ENCODE results near the gene BBS5. TPM values are rescaled to one million over a fixed set of nuclear protein-coding genes. Genes with fewer than 3 reads are reported as not detected.

The BBS5 gene
- total and polyA plus RNA-seq, 7 donors: 3.7 to 12.3 (median 9.0) TPM

DNA sequence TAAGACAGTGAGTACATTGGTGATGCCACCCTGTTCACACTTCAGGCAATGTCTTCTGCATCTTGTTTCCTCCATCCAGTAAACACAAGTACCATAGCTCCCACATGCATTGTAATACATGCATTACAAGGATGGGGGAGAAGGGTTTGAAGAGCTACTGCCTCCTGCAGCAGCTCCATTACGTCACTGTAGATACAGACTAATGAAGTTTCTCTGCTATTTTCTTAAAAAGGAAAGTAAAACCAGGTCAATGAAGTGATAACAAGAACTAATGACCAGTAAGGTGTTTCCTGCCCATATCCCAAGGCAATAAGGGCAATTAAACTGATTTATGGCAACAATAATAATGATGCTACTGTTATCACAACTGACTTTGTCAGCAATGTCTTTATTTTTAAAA lies 18.2 kb upstream of the BBS5 start:
- Histone ChIP-seq H3K27me3 (ENCODE audit: insufficient read depth in 3 of 3, low read length in 2 of 3) (no peaks in the 10 kb centered on the region), H3K27ac (no peak overlapping the region), H3K4me3 (no peak overlapping the region), H3K36me3 (ENCODE audit: insufficient read depth in 1 of 2, low read depth in 1 of 2) (no peaks in the 10 kb centered on the region), H3K9me3 (no peaks in the 10 kb centered on the region), H3K4me1 (no peaks in the 10 kb centered on the region)
- TF ChIP-seq, protein P1, sequence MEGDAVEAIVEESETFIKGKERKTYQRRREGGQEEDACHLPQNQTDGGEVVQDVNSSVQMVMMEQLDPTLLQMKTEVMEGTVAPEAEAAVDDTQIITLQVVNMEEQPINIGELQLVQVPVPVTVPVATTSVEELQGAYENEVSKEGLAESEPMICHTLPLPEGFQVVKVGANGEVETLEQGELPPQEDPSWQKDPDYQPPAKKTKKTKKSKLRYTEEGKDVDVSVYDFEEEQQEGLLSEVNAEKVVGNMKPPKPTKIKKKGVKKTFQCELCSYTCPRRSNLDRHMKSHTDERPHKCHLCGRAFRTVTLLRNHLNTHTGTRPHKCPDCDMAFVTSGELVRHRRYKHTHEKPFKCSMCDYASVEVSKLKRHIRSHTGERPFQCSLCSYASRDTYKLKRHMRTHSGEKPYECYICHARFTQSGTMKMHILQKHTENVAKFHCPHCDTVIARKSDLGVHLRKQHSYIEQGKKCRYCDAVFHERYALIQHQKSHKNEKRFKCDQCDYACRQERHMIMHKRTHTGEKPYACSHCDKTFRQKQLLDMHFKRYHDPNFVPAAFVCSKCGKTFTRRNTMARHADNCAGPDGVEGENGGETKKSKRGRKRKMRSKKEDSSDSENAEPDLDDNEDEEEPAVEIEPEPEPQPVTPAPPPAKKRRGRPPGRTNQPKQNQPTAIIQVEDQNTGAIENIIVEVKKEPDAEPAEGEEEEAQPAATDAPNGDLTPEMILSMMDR (IDR thresholded peaks at IDR 0.05): no peak
- no peak for DNase-seq
- WGBS, 3 donors: 82 to 94% (median 92%) methylated on average over 1 of the region's 1 CpG
- no peak for ATAC-seq
- intact Hi-C loops (cut with DNase I): no loop called here

DNA sequence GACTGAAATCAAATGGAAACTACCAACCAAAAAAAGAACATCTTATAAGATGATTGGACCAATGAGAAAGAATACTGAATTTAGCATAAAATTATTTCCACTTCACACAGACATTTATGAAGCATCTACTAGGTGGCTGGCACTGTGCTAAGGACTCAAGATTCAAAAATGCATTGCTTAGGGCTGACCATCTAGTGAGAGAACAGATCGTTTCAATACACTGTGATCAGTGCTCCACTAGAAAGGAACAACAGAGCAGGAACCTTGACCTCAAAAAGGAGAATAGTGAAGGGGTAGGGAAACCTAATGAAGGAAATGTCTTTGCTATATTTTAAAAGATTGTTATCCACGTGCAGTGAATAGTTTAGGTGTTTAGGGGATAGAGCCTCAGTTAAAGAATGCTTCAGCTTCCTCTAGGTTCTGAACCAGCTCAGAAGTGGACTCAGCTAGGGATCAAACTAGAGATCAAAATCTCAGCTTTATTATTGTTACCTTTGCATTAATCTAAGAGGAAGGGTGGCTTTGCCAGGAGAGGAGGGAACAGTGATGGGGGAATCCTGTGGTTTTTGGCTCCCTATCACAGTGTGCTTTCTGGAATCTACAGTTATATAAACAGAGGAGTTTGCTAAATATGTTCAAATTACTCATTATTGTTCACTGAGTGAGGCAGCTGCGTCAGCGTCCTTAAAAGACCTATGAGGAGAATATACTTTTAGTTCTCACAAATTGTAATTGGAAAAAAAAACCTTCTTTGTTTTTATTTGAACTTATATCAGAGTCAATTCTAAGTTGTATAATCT lies 16.2 kb upstream of the BBS5 start:
- intact Hi-C loops (cut with DNase I): no loop called here
- TF ChIP-seq, protein P1 (IDR thresholded peaks at IDR 0.05): no peak
- H3K36me3 ChIP-seq (ENCODE audit: insufficient read depth in 1 of 2, low read depth in 1 of 2): no peaks in the 10 kb centered on the region
- no peak overlapping the region for H3K27ac ChIP-seq
- no peaks in the 10 kb centered on the region for H3K4me1 ChIP-seq
- H3K27me3 ChIP-seq (ENCODE audit: insufficient read depth in 3 of 3, low read length in 2 of 3): no peaks in the 10 kb centered on the region
- DNase-seq (no peak), ATAC-seq (peak in 1 of 4 donors; percentile 19)
- WGBS, 3 donors: 28 to 47% (median 32%) methylated on average over 4 of the region's 4 CpGs
- no peak overlapping the region for H3K4me3 ChIP-seq
- no peaks in the 10 kb centered on the region for H3K9me3 ChIP-seq

DNA sequence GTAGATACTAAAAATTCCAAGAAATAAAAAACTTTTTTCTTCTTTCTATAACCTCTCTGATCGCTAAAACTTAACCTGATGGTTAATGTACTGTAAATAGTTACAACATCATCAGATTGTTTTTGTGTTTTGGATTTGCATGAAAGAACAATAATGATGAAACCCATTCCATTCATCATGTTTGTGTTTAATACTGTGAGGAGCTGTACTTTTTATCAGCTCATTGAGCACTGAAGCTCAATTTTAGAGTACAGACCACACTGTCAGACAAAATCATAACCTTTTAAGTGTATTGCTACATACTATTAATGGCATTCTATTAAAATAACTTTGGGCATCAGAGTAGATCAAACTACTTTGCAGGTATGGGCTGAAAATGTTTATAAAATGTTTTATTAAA lies 14.8 kb upstream of the BBS5 start:
- ATAC-seq (peak in 1 of 4 donors; percentile 50), DNase-seq (no peak)
- Histone ChIP-seq H3K4me1 (no peaks in the 10 kb centered on the region), H3K27ac (no peak overlapping the region), H3K27me3 (ENCODE audit: insufficient read depth in 3 of 3, low read length in 2 of 3) (no peaks in the 10 kb centered on the region), H3K9me3 (no peaks in the 10 kb centered on the region), H3K4me3 (no peak overlapping the region), H3K36me3 (ENCODE audit: insufficient read depth in 1 of 2, low read depth in 1 of 2) (no peaks in the 10 kb centered on the region)
- 90 to 95% (median 91%) methylated on average over 1 of the region's 1 CpG for WGBS, 3 donors
- intact Hi-C loops (cut with DNase I): no loop called here
- TF ChIP-seq, protein P1 (IDR thresholded peaks at IDR 0.05): no peak

DNA sequence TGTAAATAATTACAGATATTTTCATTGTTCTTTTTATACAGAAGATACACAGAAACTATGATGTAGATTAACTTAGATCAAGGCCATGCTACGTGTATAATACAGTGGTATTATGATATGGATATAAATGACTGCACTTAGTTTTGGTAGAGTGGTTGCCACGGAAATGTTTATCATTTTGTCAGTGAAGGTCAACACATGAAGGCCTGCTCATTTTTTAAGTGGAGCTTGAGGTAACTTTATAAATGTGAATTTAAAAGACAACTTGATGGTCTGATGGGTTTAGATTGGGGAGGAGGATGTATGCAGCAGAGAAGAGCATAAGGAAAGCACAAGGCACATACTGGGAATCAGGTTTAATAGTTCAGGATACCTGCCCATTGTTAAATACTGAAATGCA lies 14.4 kb upstream of the BBS5 start:
- no peak overlapping the region for H3K4me3 ChIP-seq
- no peaks in the 10 kb centered on the region for H3K27me3 ChIP-seq (ENCODE audit: insufficient read depth in 3 of 3, low read length in 2 of 3)
- WGBS, 3 donors: 78 to 81% (median 79%) methylated on average over 2 of the region's 2 CpGs
- no peak for DNase-seq
- TF ChIP-seq, protein P1 (IDR thresholded peaks at IDR 0.05): no peak
- H3K9me3 ChIP-seq: no peaks in the 10 kb centered on the region
- peak in 1 of 4 donors; percentile 38 for ATAC-seq
- no peaks in the 10 kb centered on the region for H3K4me1 ChIP-seq
- no peaks in the 10 kb centered on the region for H3K36me3 ChIP-seq (ENCODE audit: insufficient read depth in 1 of 2, low read depth in 1 of 2)
- no peak overlapping the region for H3K27ac ChIP-seq
- intact Hi-C loops (cut with DNase I): loop anchor here in 1 of 2 donors (5.0 kb wide), 1 partner anchor 97 kb away; no protein-coding TSS in a partner anchor
